ENCODE data around the gene KRT25. TPM values are rescaled to one million over a fixed set of nuclear protein-coding genes. Genes with fewer than 3 reads are reported as not detected.

KRT25 gene
- total RNA-seq, 4 donors from 2014 or later: not detected

- Histone ChIP-seq H3K4me1 (no peaks in the 10 kb centered on the region), H3K9me3 (no peaks in the 10 kb centered on the region), H3K4me3 (no peak overlapping the region), H3K27me3 (peaks cover 0 to 13% of the 10 kb centered on the region in 2 donors), H3K27ac (no peak overlapping the region), H3K36me3 (no peaks in the 10 kb centered on the region)
- no peak for DNase-seq
- intact Hi-C loops (cut with DNase I; ENCODE audit: low total_unique reads): no loop called here
- TF ChIP-seq POLR2A (IDR thresholded peaks at IDR 0.05): no peak
- TF ChIP-seq CTCF (IDR thresholded peaks at IDR 0.05): no peak
These were observed 22.3 kb upstream of the KRT25 start for GRCh38 chr17:40777459-40777858.

GRCh38 chr17:40775945-40776344 is 20.8 kb upstream of the KRT25 start:
- TF ChIP-seq POLR2A (IDR thresholded peaks at IDR 0.05) (no peak), CTCF (IDR thresholded peaks at IDR 0.05) (no peak)
- H3K27me3 ChIP-seq: peaks cover 0 to 13% of the 10 kb centered on the region in 2 donors
- no peak for DNase-seq

GRCh38 chr17:40772101-40772500 is 17.0 kb upstream of the KRT25 start, which contains the start of gene KRT26:
Gene KRT26 (minus strand): TSS chr17:40772201. CDS start chr17:40772113, 88 bp downstream.
- Histone ChIP-seq H3K27ac (no peak within 1 kb of the TSS), H3K9me3 (no peaks in the 10 kb centered on the region)
- TF ChIP-seq CTCF (IDR thresholded peaks at IDR 0.05) (no peak), POLR2A (IDR thresholded peaks at IDR 0.05) (no peak)

More at GRCh38 chr17:40775945-40776344, 20.8 kb upstream of the KRT25 start:
- Histone ChIP-seq H3K9me3 (no peaks in the 10 kb centered on the region), H3K4me3 (no peak overlapping the region), H3K4me1 (no peaks in the 10 kb centered on the region), H3K27ac (no peak overlapping the region), H3K36me3 (no peaks in the 10 kb centered on the region)
- intact Hi-C loops (cut with DNase I; ENCODE audit: low total_unique reads): no loop called here

GRCh38 chr17:40765657-40766056 is 10.5 kb upstream of the KRT25 start:
- Histone ChIP-seq H3K9me3 (peaks cover 0 to 6% of the 10 kb centered on the region in 2 donors), H3K36me3 (no peaks in the 10 kb centered on the region), H3K4me1 (no peaks in the 10 kb centered on the region), H3K4me3 (no peak overlapping the region), H3K27ac (no peak overlapping the region), H3K27me3 (no peaks in the 10 kb centered on the region)
- TF ChIP-seq POLR2A (IDR thresholded peaks at IDR 0.05): no peak
- TF ChIP-seq CTCF (IDR thresholded peaks at IDR 0.05): no peak
- DNase-seq: no peak
- intact Hi-C loops (cut with DNase I; ENCODE audit: low total_unique reads): no loop called here

More at GRCh38 chr17:40772101-40772500, 17.0 kb upstream of the KRT25 start, which contains the start of gene KRT26:
- H3K36me3 ChIP-seq: no peaks in the 10 kb centered on the region
- H3K4me3 ChIP-seq: no peak within 1 kb of the TSS
- no peak for DNase-seq
- H3K27me3 ChIP-seq: peaks cover 0 to 5% of the 10 kb centered on the region in 2 donors
- no peaks in the 10 kb centered on the region for H3K4me1 ChIP-seq
- intact Hi-C loops (cut with DNase I; ENCODE audit: low total_unique reads): no loop called here

GRCh38 chr17:40763752-40764151 is 8.6 kb upstream of the KRT25 start:
- no peak overlapping the region for H3K4me3 ChIP-seq
- no peak for DNase-seq
- intact Hi-C loops (cut with DNase I; ENCODE audit: low total_unique reads): no loop called here
- H3K27ac ChIP-seq: no peak overlapping the region
- no peaks in the 10 kb centered on the region for H3K27me3 ChIP-seq
- TF ChIP-seq POLR2A (IDR thresholded peaks at IDR 0.05) (no peak), CTCF (IDR thresholded peaks at IDR 0.05) (no peak)
- H3K36me3 ChIP-seq: no peaks in the 10 kb centered on the region
- H3K9me3 ChIP-seq: peaks cover 0 to 16% of the 10 kb centered on the region in 2 donors
- no peaks in the 10 kb centered on the region for H3K4me1 ChIP-seq
